Keratinocyte (primary cell): ENCODE measurements around the gene FASTKD3. TPM values are rescaled to one million over a fixed set of nuclear protein-coding genes. Genes with fewer than 3 reads are reported as not detected.

ENCODE experiments used
- DNase-seq: peaks from one replicate; pipeline ENCODE4 v3.0.0-alpha.2; 2011; ENCODE audit warnings: low read depth, missing footprints, low spot score
- FAIRE-seq: peaks from 2 replicates; lab custom pipeline; 2011; peaks lifted over from hg19 to GRCh38; lab: Jason Lieb, UNC
- H2AFZ ChIP-seq: 2 replicates; pipeline ENCODE4 v1.6.0; 2012; ENCODE audit warnings: low read length, control low read depth, inconsistent platforms; ENCODE audit not compliant: control insufficient read depth
- H3K27ac ChIP-seq: 2 replicates; pipeline ENCODE4 v1.5.1; 2011; ENCODE audit warnings: low read length; ENCODE audit not compliant: control insufficient read depth, insufficient read depth
- H3K27me3 ChIP-seq: 3 replicates; pipeline ENCODE4 v1.6.0; 2011; ENCODE audit warnings: low read length; ENCODE audit not compliant: control insufficient read depth, insufficient read depth; ENCODE audit errors: extremely low read depth
- H3K36me3 ChIP-seq, 2 experiments: 2 replicates in 1 of 2; 3 replicates in 1 of 2; pipeline ENCODE4 v1.5.1; 2011; ENCODE audit warnings: low read length in 2 of 2, mild to moderate bottlenecking in 1 of 2; ENCODE audit not compliant: control insufficient read depth in 2 of 2, insufficient read depth in 2 of 2; ENCODE audit errors: extremely low read depth in 1 of 2
- H3K4me1 ChIP-seq: 3 replicates; pipeline ENCODE4 v1.5.1; 2011; ENCODE audit warnings: low read length; ENCODE audit not compliant: control insufficient read depth, insufficient read depth; ENCODE audit errors: extremely low read depth
- H3K4me2 ChIP-seq: 3 replicates; pipeline ENCODE4 v1.6.0; 2011; ENCODE audit warnings: low read depth, low read length; ENCODE audit not compliant: control insufficient read depth, insufficient read depth; ENCODE audit errors: extremely low read depth
- H3K4me3 ChIP-seq, 3 experiments: fragments of 200-600 bp in 1 of 3; sonication (generic) in 1 of 3; 2 replicates in 2 of 3; 3 replicates in 1 of 3; pipeline ENCODE4 v1.5.1; 2011 to 2016; ENCODE audit warnings: low read length in 3 of 3, mild to moderate bottlenecking in 3 of 3, control low read depth in 2 of 3, inconsistent platforms in 1 of 3, low read depth in 1 of 3, mixed read lengths in 1 of 3, mixed run types in 1 of 3, moderate library complexity in 1 of 3; ENCODE audit not compliant: control insufficient read depth in 2 of 3, insufficient read depth in 2 of 3; ENCODE audit errors: extremely low read depth in 1 of 3
- H3K79me2 ChIP-seq: 2 replicates; pipeline ENCODE4 v1.6.0; 2012; ENCODE audit warnings: low read length; ENCODE audit not compliant: control insufficient read depth, insufficient read depth
- H3K9ac ChIP-seq: 3 replicates; pipeline ENCODE4 v1.6.0; 2011; ENCODE audit warnings: low read length; ENCODE audit not compliant: control insufficient read depth, insufficient read depth; ENCODE audit errors: extremely low read depth
- H3K9me1 ChIP-seq: 3 replicates; pipeline ENCODE4 v1.6.0; 2011; ENCODE audit warnings: low read length; ENCODE audit not compliant: control insufficient read depth, insufficient read depth; ENCODE audit errors: extremely low read depth
- H3K9me3 ChIP-seq: 2 replicates; pipeline ENCODE4 v1.5.1; 2012; ENCODE audit warnings: low read depth, low read length; ENCODE audit not compliant: control insufficient read depth
- H4K20me1 ChIP-seq: 3 replicates; pipeline ENCODE4 v1.6.0; 2011; ENCODE audit warnings: low read length; ENCODE audit not compliant: control insufficient read depth, insufficient read depth; ENCODE audit errors: extremely low read depth
- CTCF ChIP-seq, 3 experiments: IDR thresholded peaks in 1 of 3; conservative IDR thresholded peaks in 1 of 3; optimal IDR thresholded peaks in 1 of 3; 2 replicates in 2 of 3; 3 replicates in 1 of 3; pipeline versions ENCODE3 to v1.5.1; 2011; ENCODE audit warnings: low read length in 3 of 3, mild to moderate bottlenecking in 3 of 3, moderate library complexity in 2 of 3, control low read depth in 1 of 3, inconsistent platforms in 1 of 3; ENCODE audit not compliant: insufficient read depth in 2 of 3; ENCODE audit errors: extremely low read depth in 1 of 3
- EZH2 ChIP-seq: IDR thresholded peaks from one replicate; pipeline ENCODE4 v1.6.1; 2012; ENCODE audit warnings: inconsistent platforms, mild to moderate bottlenecking, low read length, moderate library complexity
- dilution Hi-C: fragments of 300-500 bp; cut with MboI; formaldehyde crosslinking; loops from one replicate; pipeline ENCODE4 v1.7.0; 2020; ENCODE audit warnings: low sequenced_read_pairs; ENCODE audit not compliant: extremely low pct_ligation_motif_present
- polyA plus RNA-seq, 5 experiments: library from polyadenylated mRNA; depleted of rRNA in 3 of 5; stranded (reverse) in 3 of 5; stranded (forward) in 1 of 5; unstranded in 1 of 5; fragments of >200 nt; gene quantifications; 1 replicate in 1 of 5; 2 replicates in 3 of 5; 3 replicates in 1 of 5; pipeline versions ENCODE4 v1.2.1 to v1.2.3, GENCODE V29; 2011 to 2012; ENCODE audit warnings: missing spikeins in 2 of 5, low read depth in 1 of 5, low replicate concordance in 1 of 5

Gene FASTKD3
- polyA plus RNA-seq, 1 donor (not counting 4 experiments of a cell fraction or from before 2014, with no cell fraction given) = 13.8 TPM

- dilution Hi-C loops = no loop called here
- H3K27ac ChIP-seq = no peak overlapping the region
- H3K79me2 ChIP-seq = peaks cover 20% of the 10 kb centered on the region
- no peak overlapping the region for H3K4me2 ChIP-seq
- peaks cover 17 to 25% of the 10 kb centered on the region in 2 experiments for H3K36me3 ChIP-seq
- no peaks in the 10 kb centered on the region for H3K9me1 ChIP-seq
- H3K9me3 ChIP-seq = no peaks in the 10 kb centered on the region
- H4K20me1 ChIP-seq = peaks cover 3% of the 10 kb centered on the region
- DNase-seq = no peak
- no peak for TF ChIP-seq CTCF (optimal IDR thresholded peaks at IDR 0.05 in 1 of 3, IDR thresholded peaks at IDR 0.05 in 1 of 3, conservative IDR thresholded peaks at IDR 0.05 in 1 of 3; ENCODE audit: extremely low read depth in 1 of 3, insufficient read depth in 2 of 3, low read length in 3 of 3)
- TF ChIP-seq EZH2 = no peak
- no peak overlapping the region for H3K4me3 ChIP-seq
- no peaks in the 10 kb centered on the region for H3K4me1 ChIP-seq
- H3K27me3 ChIP-seq = no peaks in the 10 kb centered on the region
- FAIRE-seq = no peak
- no peak overlapping the region for H2AFZ ChIP-seq
- no peak overlapping the region for H3K9ac ChIP-seq
Observed at GRCh38 chr5:7882926-7883325, 14.1 kb upstream of the FASTKD3 start.

- Histone ChIP-seq H3K4me1 (peaks cover 2% of the 10 kb centered on the region), H3K4me3 (no peak overlapping the region), H3K4me2 (no peak overlapping the region), H3K9ac (no peak overlapping the region), H2AFZ (no peak overlapping the region), H3K9me1 (no peaks in the 10 kb centered on the region), H3K9me3 (no peaks in the 10 kb centered on the region), H3K36me3 (peaks cover 23 to 27% of the 10 kb centered on the region in 2 experiments), H4K20me1 (peaks cover 3% of the 10 kb centered on the region), H3K27ac (no peak overlapping the region), H3K27me3 (no peaks in the 10 kb centered on the region), H3K79me2 (peaks cover 19% of the 10 kb centered on the region)
- no peak for DNase-seq
- no peak for TF ChIP-seq CTCF (optimal IDR thresholded peaks at IDR 0.05 in 1 of 3, IDR thresholded peaks at IDR 0.05 in 1 of 3, conservative IDR thresholded peaks at IDR 0.05 in 1 of 3; ENCODE audit: extremely low read depth in 1 of 3, insufficient read depth in 2 of 3, low read length in 3 of 3)
- FAIRE-seq = no peak
- dilution Hi-C loops = no loop called here
Observed at GRCh38 chr5:7881816-7882215, 13.0 kb upstream of the FASTKD3 start.
